ENCODE results near the gene KRT6B. TPM values are rescaled to one million over a fixed set of nuclear protein-coding genes. Genes with fewer than 3 reads are reported as not detected.

Gene KRT6B
- total and polyA plus RNA-seq, 2 donors (not counting 3 experiments of a cell fraction or from before 2014, with no cell fraction given): 0.03 TPM; not detected in 1

DNA sequence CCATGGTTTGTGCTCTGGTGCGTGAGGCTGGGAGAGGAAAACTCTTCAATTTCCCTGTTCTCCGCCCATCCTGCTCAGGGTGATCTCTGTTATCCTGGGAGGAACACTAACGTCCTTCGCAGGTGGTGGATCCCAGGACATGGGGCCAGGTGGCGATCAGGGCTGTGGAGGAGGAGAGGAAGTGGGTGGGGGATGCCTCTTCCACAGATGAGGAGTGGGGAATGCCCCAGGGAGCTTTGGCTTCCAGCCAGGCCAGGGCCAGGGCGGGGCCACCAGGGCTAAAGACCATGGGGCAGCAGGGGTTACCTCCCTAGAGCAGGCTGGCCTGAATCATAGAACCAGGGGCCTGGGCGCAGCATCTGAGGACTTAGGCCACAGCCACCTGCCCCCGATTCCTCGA is 14.4 kb downstream of the KRT6B start:
- no peak for DNase-seq (ENCODE audit: low read depth, low spot score)
- Histone ChIP-seq H2AFZ (ENCODE audit: low read depth, low read length) (no peak overlapping the region), H4K20me1 (replicated peaks; ENCODE audit: control insufficient read depth, extremely low read depth, insufficient read depth, low read length) (no peaks in the 10 kb centered on the region), H3K9ac (replicated peaks; ENCODE audit: extremely low read depth, insufficient read depth, low read length) (no peak overlapping the region), H3K4me3 (replicated peaks in 1 of 3; ENCODE audit: insufficient read depth in 1 of 3, low read depth in 1 of 3, low read length in 3 of 3) (no peak overlapping the region), H3K4me2 (ENCODE audit: insufficient read depth, low read length) (no peak overlapping the region), H3K36me3 (ENCODE audit: control insufficient read depth in 2 of 2, extremely low read depth in 1 of 2, insufficient read depth in 2 of 2, low read length in 2 of 2) (no peaks in the 10 kb centered on the region), H3K9me1 (replicated peaks; ENCODE audit: control insufficient read depth, extremely low read depth, insufficient read depth, low read length) (no peaks in the 10 kb centered on the region), H3K27me3 (ENCODE audit: control insufficient read depth in 2 of 2, insufficient read depth in 2 of 2, low read length in 2 of 2) (peaks cover 0 to 3% of the 10 kb centered on the region in 2 experiments), H3K4me1 (ENCODE audit: control insufficient read depth, extremely low read depth, insufficient read depth, low read length) (no peaks in the 10 kb centered on the region), H3K9me3 (replicated peaks; ENCODE audit: control insufficient read depth, insufficient read depth, low read length) (no peaks in the 10 kb centered on the region), H3K27ac (ENCODE audit: insufficient read depth, low read depth, low read length) (no peak overlapping the region), H3K79me2 (ENCODE audit: control insufficient read depth, insufficient read depth, low read length) (no peaks in the 10 kb centered on the region)
- no peak for FAIRE-seq
- intact Hi-C loops (cut with micrococcal nuclease) (no loop called here), dilution Hi-C loops (cut with MboI; ENCODE audit: extremely low pct_ligation_motif_present, low sequenced_read_pairs) (no loop called here)
- BruUV-seq (replicated peaks): no TSS peak
- CTCF ChIA-PET: no interaction called here
- POLR2A ChIA-PET: no interaction called here
- no peak for TF ChIP-seq FOS (IDR thresholded peaks at IDR 0.05; ENCODE audit: borderline replicate concordance, insufficient read depth, low read length)

- Histone ChIP-seq H3K9me1 (replicated peaks; ENCODE audit: control insufficient read depth, extremely low read depth, insufficient read depth, low read length) (no peaks in the 10 kb centered on the region), H3K4me2 (ENCODE audit: insufficient read depth, low read length) (no peak overlapping the region), H3K79me2 (ENCODE audit: control insufficient read depth, insufficient read depth, low read length) (no peaks in the 10 kb centered on the region), H3K4me3 (replicated peaks in 1 of 3; ENCODE audit: insufficient read depth in 1 of 3, low read depth in 1 of 3, low read length in 3 of 3) (no peak overlapping the region), H2AFZ (ENCODE audit: low read depth, low read length) (no peak overlapping the region), H3K4me1 (ENCODE audit: control insufficient read depth, extremely low read depth, insufficient read depth, low read length) (no peaks in the 10 kb centered on the region), H3K36me3 (ENCODE audit: control insufficient read depth in 2 of 2, extremely low read depth in 1 of 2, insufficient read depth in 2 of 2, low read length in 2 of 2) (no peaks in the 10 kb centered on the region), H4K20me1 (replicated peaks; ENCODE audit: control insufficient read depth, extremely low read depth, insufficient read depth, low read length) (no peaks in the 10 kb centered on the region), H3K27me3 (ENCODE audit: control insufficient read depth in 2 of 2, insufficient read depth in 2 of 2, low read length in 2 of 2) (peaks cover 0 to 3% of the 10 kb centered on the region in 2 experiments), H3K27ac (ENCODE audit: insufficient read depth, low read depth, low read length) (no peak overlapping the region), H3K9ac (replicated peaks; ENCODE audit: extremely low read depth, insufficient read depth, low read length) (no peak overlapping the region), H3K9me3 (replicated peaks; ENCODE audit: control insufficient read depth, insufficient read depth, low read length) (no peaks in the 10 kb centered on the region)
- no peak for FAIRE-seq
- intact Hi-C loops (cut with micrococcal nuclease): no loop called here
- no TSS peak for BruUV-seq (replicated peaks)
- ChIA-PET POLR2A (no interaction called here), CTCF (no interaction called here)
- no peak for DNase-seq (ENCODE audit: low read depth, low spot score)
- TF ChIP-seq POLR2AphosphoS5 (IDR thresholded peaks at IDR 0.05; ENCODE audit: insufficient read depth, low read depth, low read length): no peak
- no peak for TF ChIP-seq EZH2 (IDR thresholded peaks at IDR 0.05; ENCODE audit: borderline replicate concordance, low read depth, low read length, severe bottlenecking)
- dilution Hi-C loops (cut with MboI; ENCODE audit: extremely low pct_ligation_motif_present, low sequenced_read_pairs): no loop called here
Measured at GRCh38 chr12:52436828-52437474, 15.0 kb downstream of the KRT6B start.
